ENCODE data around the gene SRSF6. TPM values are rescaled to one million over a fixed set of nuclear protein-coding genes. Genes with fewer than 3 reads are reported as not detected.

Gene SRSF6
- total RNA-seq, 2 donors from 2014 or later = 42.2 to 90.4 TPM

DNA sequence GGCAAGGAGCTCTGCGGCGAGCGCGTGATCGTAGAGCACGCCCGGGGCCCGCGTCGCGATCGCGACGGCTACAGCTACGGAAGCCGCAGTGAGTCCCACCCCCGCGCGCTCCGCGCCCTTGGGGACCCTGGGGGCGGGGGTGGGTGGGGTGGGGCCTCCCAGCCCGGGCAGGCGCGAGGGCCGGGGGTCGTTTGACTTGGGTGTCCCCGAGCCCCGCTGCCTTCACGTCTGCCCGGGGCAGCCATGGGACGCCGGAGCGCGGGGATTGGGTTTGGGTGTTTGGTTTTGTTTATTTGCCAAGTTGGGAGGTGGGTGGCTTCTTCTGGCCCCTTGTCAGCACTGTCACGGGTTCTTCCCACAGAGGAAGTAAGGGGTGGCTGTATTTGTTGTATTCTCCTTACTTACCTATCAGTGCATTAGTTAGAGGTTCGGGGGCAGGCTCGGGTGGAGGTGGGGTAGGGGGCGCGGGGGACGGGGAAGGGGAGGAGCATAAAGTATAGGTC lies 777 bp downstream of the SRSF6 start:
- Histone ChIP-seq H3K9me3 (no peaks in the 10 kb centered on the region), H3K36me3 (peaks cover 31% of the 10 kb centered on the region), H3K4me1 (ENCODE audit: control insufficient read depth in 1 of 2, low read depth in 2 of 2) (peaks cover 25 to 27% of the 10 kb centered on the region in 2 donors), H3K27ac (peak overlapping the region; percentile 99 to 100), H3K27me3 (replicated peaks; ENCODE audit: insufficient read depth) (no peaks in the 10 kb centered on the region), H3K4me3 (peak overlapping the region; percentile 99)
- TF ChIP-seq, protein P1, sequence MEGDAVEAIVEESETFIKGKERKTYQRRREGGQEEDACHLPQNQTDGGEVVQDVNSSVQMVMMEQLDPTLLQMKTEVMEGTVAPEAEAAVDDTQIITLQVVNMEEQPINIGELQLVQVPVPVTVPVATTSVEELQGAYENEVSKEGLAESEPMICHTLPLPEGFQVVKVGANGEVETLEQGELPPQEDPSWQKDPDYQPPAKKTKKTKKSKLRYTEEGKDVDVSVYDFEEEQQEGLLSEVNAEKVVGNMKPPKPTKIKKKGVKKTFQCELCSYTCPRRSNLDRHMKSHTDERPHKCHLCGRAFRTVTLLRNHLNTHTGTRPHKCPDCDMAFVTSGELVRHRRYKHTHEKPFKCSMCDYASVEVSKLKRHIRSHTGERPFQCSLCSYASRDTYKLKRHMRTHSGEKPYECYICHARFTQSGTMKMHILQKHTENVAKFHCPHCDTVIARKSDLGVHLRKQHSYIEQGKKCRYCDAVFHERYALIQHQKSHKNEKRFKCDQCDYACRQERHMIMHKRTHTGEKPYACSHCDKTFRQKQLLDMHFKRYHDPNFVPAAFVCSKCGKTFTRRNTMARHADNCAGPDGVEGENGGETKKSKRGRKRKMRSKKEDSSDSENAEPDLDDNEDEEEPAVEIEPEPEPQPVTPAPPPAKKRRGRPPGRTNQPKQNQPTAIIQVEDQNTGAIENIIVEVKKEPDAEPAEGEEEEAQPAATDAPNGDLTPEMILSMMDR (IDR thresholded peaks at IDR 0.05) = no peak
- ATAC-seq (ENCODE audit: insufficient number of reproducible peaks, low FRiP score, low read depth) = no peak
- DNase-seq (ENCODE audit: low spot score) = no peak

DNA sequence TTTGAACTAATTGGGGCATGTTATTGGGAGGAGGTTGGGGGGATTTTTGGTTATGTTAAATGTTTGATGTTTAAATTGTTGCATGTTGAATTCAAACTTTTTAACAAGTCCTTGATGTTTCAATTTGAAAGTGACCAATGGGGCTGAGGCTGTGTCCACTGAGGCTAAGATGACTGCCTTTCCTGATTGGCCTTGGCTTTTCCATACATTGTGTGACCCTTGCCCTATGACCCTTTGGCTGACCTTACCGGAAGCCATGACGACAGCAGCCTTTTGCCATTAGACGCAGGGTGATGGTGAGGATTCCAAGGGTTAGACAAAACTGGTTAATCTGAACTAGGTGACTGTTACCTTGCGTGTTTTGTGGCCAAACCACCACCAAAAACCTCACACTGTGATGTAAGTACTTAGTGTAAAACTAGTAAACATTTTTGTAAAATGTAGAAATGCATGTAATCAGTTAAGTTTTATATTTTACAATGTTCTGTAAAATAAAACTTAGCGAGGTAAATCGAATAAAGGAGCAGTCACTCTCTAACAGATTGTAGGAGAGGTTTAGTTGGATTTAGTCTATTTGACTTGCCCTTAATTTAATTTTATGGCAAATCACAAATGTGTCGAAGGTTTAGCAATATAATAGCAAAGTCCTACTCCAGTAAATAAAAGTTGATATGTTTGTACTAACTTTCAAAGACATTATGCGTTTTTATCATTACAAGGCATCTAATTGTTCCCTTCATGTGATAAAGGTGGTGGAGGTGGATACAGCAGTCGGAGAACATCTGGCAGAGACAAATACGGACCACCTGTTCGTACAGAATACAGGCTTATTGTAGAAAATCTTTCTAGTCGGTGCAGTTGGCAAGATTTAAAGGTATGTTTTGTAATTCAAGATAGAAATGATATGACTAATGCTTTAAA lies 1.6 kb downstream of the SRSF6 start:
- DNase-seq (ENCODE audit: low spot score) = no peak
- Histone ChIP-seq H3K27me3 (replicated peaks; ENCODE audit: insufficient read depth) (no peaks in the 10 kb centered on the region), H3K4me3 (peak overlapping the region; percentile 99), H3K4me1 (ENCODE audit: control insufficient read depth in 1 of 2, low read depth in 2 of 2) (peaks cover 25 to 27% of the 10 kb centered on the region in 2 donors), H3K27ac (peak overlapping the region; percentile 15 to 40), H3K36me3 (peaks cover 33% of the 10 kb centered on the region), H3K9me3 (no peaks in the 10 kb centered on the region)
- no peak for ATAC-seq (ENCODE audit: insufficient number of reproducible peaks, low FRiP score, low read depth)
- TF ChIP-seq, protein P1 (IDR thresholded peaks at IDR 0.05) = no peak

DNA sequence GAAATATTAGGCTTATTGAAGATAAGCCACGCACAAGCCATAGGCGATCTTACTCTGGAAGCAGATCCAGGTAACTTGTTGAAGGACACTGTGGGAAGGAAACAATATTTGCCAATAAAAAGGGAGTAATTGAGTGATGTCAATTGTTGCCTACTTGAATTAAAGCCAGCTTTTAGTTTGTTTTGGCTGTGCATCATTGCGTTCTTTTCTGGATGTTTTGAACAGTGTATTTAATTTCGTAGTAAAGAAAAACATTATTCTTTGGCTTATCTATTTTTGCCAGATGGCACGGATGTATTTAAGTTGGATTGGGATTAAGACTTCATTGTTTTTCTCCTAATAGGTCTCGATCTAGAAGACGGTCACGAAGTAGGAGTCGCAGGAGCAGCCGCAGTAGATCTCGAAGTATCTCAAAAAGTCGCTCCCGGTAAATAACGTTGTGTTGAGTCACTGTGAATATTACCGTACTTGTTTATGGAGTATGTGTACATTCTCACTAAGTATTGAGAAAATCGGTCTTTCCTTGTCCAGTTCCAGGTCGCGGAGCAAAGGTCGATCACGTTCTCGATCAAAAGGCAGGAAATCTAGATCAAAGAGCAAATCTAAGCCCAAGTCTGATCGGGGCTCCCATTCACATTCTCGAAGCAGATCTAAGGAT lies 2.6 kb downstream of the SRSF6 start:
- Histone ChIP-seq H3K27ac (no peak overlapping the region), H3K4me3 (no peak overlapping the region), H3K36me3 (peaks cover 42% of the 10 kb centered on the region), H3K9me3 (no peaks in the 10 kb centered on the region), H3K27me3 (replicated peaks; ENCODE audit: insufficient read depth) (no peaks in the 10 kb centered on the region), H3K4me1 (ENCODE audit: control insufficient read depth in 1 of 2, low read depth in 2 of 2) (peaks cover 25 to 27% of the 10 kb centered on the region in 2 donors)
- TF ChIP-seq, protein P1 (IDR thresholded peaks at IDR 0.05) = no peak
- ATAC-seq (ENCODE audit: insufficient number of reproducible peaks, low FRiP score, low read depth) (no peak), DNase-seq (ENCODE audit: low spot score) (no peak)

DNA sequence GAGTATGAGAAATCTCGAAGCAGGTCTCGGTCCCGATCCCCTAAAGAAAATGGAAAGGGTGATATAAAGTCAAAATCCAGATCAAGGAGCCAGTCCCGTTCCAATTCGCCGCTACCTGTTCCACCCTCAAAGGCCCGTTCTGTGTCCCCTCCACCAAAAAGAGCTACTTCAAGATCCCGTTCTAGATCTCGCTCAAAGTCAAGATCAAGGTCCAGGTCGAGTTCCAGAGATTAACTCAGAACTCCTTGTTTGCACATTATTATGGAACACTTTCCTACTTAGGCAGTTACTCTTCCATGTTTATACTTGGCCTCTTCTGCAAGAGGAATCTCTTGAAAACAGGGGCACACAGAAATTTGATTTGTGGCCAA lies 3.1 kb downstream of the SRSF6 start:
- Histone ChIP-seq H3K27ac (no peak overlapping the region), H3K27me3 (replicated peaks; ENCODE audit: insufficient read depth) (no peaks in the 10 kb centered on the region), H3K36me3 (peaks cover 45% of the 10 kb centered on the region), H3K9me3 (no peaks in the 10 kb centered on the region), H3K4me3 (no peak overlapping the region), H3K4me1 (ENCODE audit: control insufficient read depth in 1 of 2, low read depth in 2 of 2) (peaks cover 25 to 27% of the 10 kb centered on the region in 2 donors)
- no peak for DNase-seq (ENCODE audit: low spot score)
- TF ChIP-seq, protein P1 (IDR thresholded peaks at IDR 0.05) = no peak
- no peak for ATAC-seq (ENCODE audit: insufficient number of reproducible peaks, low FRiP score, low read depth)

Measured in thoracic aorta (tissue), 2 donors.